H1 (cell line): Measurements from ENCODE around the gene DAGLA. TPM values are rescaled to one million over a fixed set of nuclear protein-coding genes. Genes with fewer than 3 reads are reported as not detected.

Experiments used
- CHD1 ChIP-seq: IDR thresholded peaks from 2 replicates; pipeline ENCODE4 v1.6.1; 2012; ENCODE audit warnings: low read depth, low read length, improper control_type of control experiment
- GABPA ChIP-seq: IDR thresholded peaks from 2 replicates; pipeline ENCODE4 v1.6.1; 2011; ENCODE audit warnings: mild to moderate bottlenecking, low read length, moderate library complexity, borderline replicate concordance; ENCODE audit not compliant: insufficient read depth
- JUND ChIP-seq: IDR thresholded peaks from 2 replicates; pipeline ENCODE4 v1.6.1; 2011; ENCODE audit warnings: mild to moderate bottlenecking, improper control_type of control experiment, low read length
- KDM4A ChIP-seq: IDR thresholded peaks from one replicate; pipeline ENCODE4 v1.7.1; 2012; ENCODE audit warnings: low read depth, mild to moderate bottlenecking, moderate library complexity, low read length, inconsistent platforms; ENCODE audit not compliant: severe bottlenecking
- POU5F1 ChIP-seq: IDR thresholded peaks from 2 replicates; pipeline ENCODE4 v1.6.1; 2011; ENCODE audit warnings: low read depth, mild to moderate bottlenecking, low read length, moderate library complexity
- SAP30 ChIP-seq: fragments of 300-600 bp; sonication (generic); IDR thresholded peaks from 2 replicates; pipeline ENCODE4 v1.7.1; 2012; ENCODE audit warnings: low read length, moderate library complexity, mild to moderate bottlenecking, inconsistent platforms; ENCODE audit not compliant: insufficient read depth, insufficient replicate concordance
- SIN3A ChIP-seq, 2 experiments: IDR thresholded peaks in 1 of 2; conservative IDR thresholded peaks in 1 of 2; 2 replicates each; pipeline ENCODE4 v1.6.1; 2011 to 2012; ENCODE audit warnings: low read length in 2 of 2, improper control_type of control experiment in 1 of 2, low read depth in 1 of 2, mild to moderate bottlenecking in 1 of 2
- SIX5 ChIP-seq: IDR thresholded peaks from 2 replicates; pipeline ENCODE4 v1.6.1; 2011; ENCODE audit warnings: mild to moderate bottlenecking, low read depth, low read length
- SP2 ChIP-seq: IDR thresholded peaks from 2 replicates; pipeline ENCODE4 v1.6.1; 2012; ENCODE audit warnings: mild to moderate bottlenecking, low read length, inconsistent platforms
- TAF7 ChIP-seq: optimal IDR thresholded peaks from 2 replicates; pipeline ENCODE3; 2011; ENCODE audit warnings: low read depth, mild to moderate bottlenecking, inconsistent platforms, low read length, moderate library complexity, borderline replicate concordance
- TBP ChIP-seq: IDR thresholded peaks from 2 replicates; pipeline ENCODE4 v1.6.1; 2011; ENCODE audit warnings: low read depth, low read length, improper control_type of control experiment
- TEAD4 ChIP-seq: IDR thresholded peaks from 2 replicates; pipeline ENCODE4 v1.6.1; 2012; ENCODE audit warnings: low read depth, low read length, inconsistent platforms, mixed read lengths
- polyA plus RNA-seq, 7 experiments: library from polyadenylated mRNA; depleted of rRNA in 3 of 7; stranded (reverse) in 5 of 7; unstranded in 2 of 7; fragments of >200 nt in 5 of 7; fragments of 200-250 nt in 2 of 7; gene quantifications; 1 replicate in 5 of 7; 2 replicates in 1 of 7; 4 replicates in 1 of 7; pipeline versions ENCODE4 v1.2.1 to v1.2.3, GENCODE V29; 2011 to 2013; ENCODE audit warnings: missing spikeins in 2 of 7, mixed read lengths in 2 of 7
- total RNA-seq: library from RNA; stranded (reverse); fragmentation: NEBNext Ultra II Directional; extraction: Animal tissue kit (Norgen Biotek cat#: 25700); gene quantifications from 2 replicates; pipeline ENCODE4 v1.2.1, GENCODE V29; 2021

Gene DAGLA
- total and polyA plus RNA-seq, 2 of the 8 experiments (the other 6 are each of a cell fraction or from before 2014, with no cell fraction given) = 3.6 to 6.6 TPM

DNA sequence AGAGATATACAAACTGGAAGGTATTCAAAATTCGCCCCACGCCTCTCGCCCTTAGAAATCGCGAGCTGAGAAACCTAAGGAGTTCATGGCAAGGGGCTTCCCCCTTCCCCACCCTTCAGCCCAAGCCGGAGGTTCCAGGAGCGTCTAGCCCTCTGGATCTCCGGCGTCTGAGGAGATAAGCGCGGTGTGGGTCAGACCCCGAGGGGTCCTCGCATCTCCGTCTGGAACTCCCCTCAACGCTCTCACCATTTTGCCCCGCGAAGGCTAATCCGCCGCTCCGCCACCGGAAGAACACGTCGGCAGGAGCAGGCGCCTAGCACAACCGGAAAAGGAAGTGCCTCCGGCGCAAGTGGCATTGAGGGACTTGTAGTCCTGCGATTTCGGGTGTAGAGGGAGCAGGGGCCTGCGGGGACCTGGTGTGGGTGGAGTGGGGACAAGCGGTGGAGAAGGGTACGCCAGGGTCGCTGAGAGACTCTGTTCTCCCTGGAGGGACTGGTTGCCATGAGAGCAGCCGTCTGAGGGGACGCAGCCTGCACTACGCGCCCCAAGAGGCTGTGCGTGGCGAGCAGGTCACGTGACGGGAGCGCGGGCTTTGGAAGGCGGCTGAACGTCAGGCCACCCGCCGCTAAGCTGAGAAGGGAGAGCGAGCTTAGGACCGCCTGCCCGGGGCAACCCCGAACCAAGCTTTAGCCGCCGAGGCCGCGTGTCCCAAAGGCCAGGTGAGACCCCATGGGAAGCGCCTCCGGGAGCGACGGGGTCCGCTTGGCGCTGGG is 112.3 kb downstream of the DAGLA start, which contains the start of the genes FEN1 and TMEM258 (continued):
- TF ChIP-seq TEAD4 (no peak), GABPA (peak; percentile 95), SIX5 (peak; percentile 57), CHD1 (no peak; the same call in 1 of the 2 replicates), TBP (peak; percentile 84), SAP30 (no peak), KDM4A (peak; percentile 71), POU5F1 (no peak), SP2 (no peak), TAF7 (peak; percentile 72), SIN3A (conservative IDR thresholded peaks at IDR 0.05 in 1 of 2, IDR thresholded peaks at IDR 0.05 in 1 of 2; ENCODE audit: low read depth in 1 of 2, low read length in 2 of 2) (peak in 1 of 2 experiments; percentile 58; a peak in 3 of 4 replicates), JUND (no peak)
- TF ChIP-seq, all 59 proteins: peak for 19
